HepG2 (cell line): Measurements from ENCODE around the gene C16orf89. TPM values are rescaled to one million over a fixed set of nuclear protein-coding genes. Genes with fewer than 3 reads are reported as not detected.
A peak's percentile ranks its signal among the peaks of the same experiment; 100 is the strongest.

ENCODE experiments used
- ATAC-seq: fragments of 200-7000 bp; cut with Tn5 transposase; 3 replicates; pipeline ENCODE4 v1.9.1; 2020; ENCODE audit warnings: mild to moderate bottlenecking, moderate library complexity
- Bru-seq: library from RNA; stranded (reverse); fragments of 400-500 nt; gene quantifications from one replicate; lab custom pipeline; 2021; lab: Mats Ljungman, UMichigan
- BruChase-seq, 2 experiments: library from RNA; stranded (reverse); fragments of 400-500 nt; gene quantifications; one replicate each; lab custom pipeline; 2021; lab: Mats Ljungman, UMichigan
- BruUV-seq: library from RNA; stranded (reverse); fragments of 400-500 nt; replicated peaks from 2 replicates; lab custom pipeline; 2021; lab: Mats Ljungman, UMichigan
- CTCF ChIA-PET: fragments of 300-600 bp; formaldehyde crosslinking; extraction: SDS; loops from one replicate; lab custom pipeline; 2021; ENCODE audit warnings: low total read pairs, inconsistent platforms, low intra/inter-chr PET ratio; lab: Yijun Ruan, JAX
- POLR2A ChIA-PET: fragments of 350-600 bp; sonication (Branson Sonifier 250); formaldehyde crosslinking; loops from one replicate; lab custom pipeline; 2020; ENCODE audit warnings: antibody characterized with exemption, inconsistent platforms; lab: Yijun Ruan, JAX
- DNase-seq: peaks from one replicate; pipeline ENCODE4 v3.0.0-alpha.2; 2015; ENCODE audit warnings: low spot score
- FAIRE-seq: peaks from 3 replicates; lab custom pipeline; 2011; peaks lifted over from hg19 to GRCh38; lab: Jason Lieb, UNC
- H2AFZ ChIP-seq: one replicate; pipeline ENCODE4 v1.6.1; 2011; ENCODE audit warnings: low read length, inconsistent platforms
- H3K27ac ChIP-seq: fragments of 300-600 bp; 3 replicates; pipeline ENCODE4 v1.8.0; 2011; ENCODE audit warnings: mixed run types, mild to moderate bottlenecking, mixed read lengths, low read length, inconsistent platforms; ENCODE audit not compliant: insufficient read depth; ENCODE audit errors: extremely low read length
- H3K27me3 ChIP-seq, 2 experiments: fragments of 200-600 bp in 1 of 2; 2 replicates in 1 of 2; 3 replicates in 1 of 2; pipeline versions ENCODE4 v1.6.0 to v1.8.0; 2011; ENCODE audit warnings: low read length in 2 of 2, mild to moderate bottlenecking in 2 of 2, moderate library complexity in 2 of 2, inconsistent platforms in 1 of 2; ENCODE audit not compliant: insufficient read depth in 2 of 2, control insufficient read depth in 1 of 2
- H3K36me3 ChIP-seq, 2 experiments: fragments of 200-600 bp in 1 of 2; replicated peaks in 1 of 2; 2 replicates in 1 of 2; 3 replicates in 1 of 2; pipeline versions ENCODE4 v1.5.1 to v1.8.0; 2011; ENCODE audit warnings: low read length in 2 of 2, inconsistent platforms in 1 of 2; ENCODE audit not compliant: insufficient read depth in 2 of 2, control insufficient read depth in 1 of 2
- H3K4me1 ChIP-seq: 2 replicates; pipeline ENCODE4 v1.5.1; 2012; ENCODE audit warnings: low read length, inconsistent platforms; ENCODE audit not compliant: insufficient read depth
- H3K4me2 ChIP-seq: 2 replicates; pipeline ENCODE4 v1.6.0; 2011; ENCODE audit warnings: low read depth, low read length, inconsistent platforms
- H3K4me3 ChIP-seq, 3 experiments: fragments of 200-600 bp in 1 of 3; sonication (generic), shearing (Covaris generic) in 1 of 3; replicated peaks in 1 of 3; 2 replicates each; pipeline ENCODE4 v1.5.1; 2011 to 2016; ENCODE audit warnings: low read length in 3 of 3, inconsistent platforms in 2 of 3, low read depth in 2 of 3, mild to moderate bottlenecking in 2 of 3, control low read depth in 1 of 3, mixed read lengths in 1 of 3; ENCODE audit not compliant: insufficient read depth in 1 of 3
- H3K79me2 ChIP-seq: one replicate; pipeline ENCODE4 v1.6.1; 2011; ENCODE audit warnings: low read length, inconsistent platforms; ENCODE audit not compliant: insufficient read depth
- H3K9ac ChIP-seq: 2 replicates; pipeline ENCODE4 v1.6.0; 2011; ENCODE audit warnings: mild to moderate bottlenecking, low read depth, low read length, inconsistent platforms; ENCODE audit not compliant: insufficient read depth
- H3K9me3 ChIP-seq: 2 replicates; pipeline ENCODE4 v1.5.1; 2012; ENCODE audit warnings: mild to moderate bottlenecking, low read length
- H4K20me1 ChIP-seq: 2 replicates; pipeline ENCODE4 v1.6.0; 2011; ENCODE audit warnings: inconsistent platforms, mild to moderate bottlenecking, low read length, moderate library complexity; ENCODE audit not compliant: insufficient read depth
- AGO1 ChIP-seq: fragments of 200-400 bp; formaldehyde crosslinking; IDR thresholded peaks from 2 replicates; pipeline ENCODE4 v1.6.1; 2017; ENCODE audit warnings: mild to moderate bottlenecking, low read depth, low read length, moderate library complexity; ENCODE audit not compliant: poor library complexity, severe bottlenecking
- AHR ChIP-seq: IDR thresholded peaks from 2 replicates; pipeline ENCODE4 v1.6.1; 2018; ENCODE audit warnings: missing genetic modification reagents, missing compliant biosample characterization
- ATF7-NPFF ChIP-seq: sonication (generic); formaldehyde crosslinking; IDR thresholded peaks from 2 replicates; pipeline ENCODE4 v1.8.1; 2023; ENCODE audit warnings: mild to moderate bottlenecking, low read depth, missing genetic modification reagents, moderate library complexity
- GABPB1 ChIP-seq: IDR thresholded peaks from 2 replicates; pipeline ENCODE4 v1.6.1; 2016; ENCODE audit warnings: mild to moderate bottlenecking, missing genetic modification reagents, moderate library complexity, missing compliant biosample characterization
- KDM2A ChIP-seq: sonication (generic); formaldehyde crosslinking; IDR thresholded peaks from 2 replicates; pipeline ENCODE4 v1.4.0; 2020; ENCODE audit warnings: low read depth, missing genetic modification reagents, borderline replicate concordance
- KDM5B ChIP-seq: sonication (generic); formaldehyde crosslinking; IDR thresholded peaks from 2 replicates; pipeline ENCODE4 v1.4.0; 2020; ENCODE audit warnings: missing genetic modification reagents, mild to moderate bottlenecking, borderline replicate concordance
- KLF13 ChIP-seq: sonication (generic); formaldehyde crosslinking; IDR thresholded peaks from 2 replicates; pipeline ENCODE4 v1.4.0; 2020; ENCODE audit warnings: mild to moderate bottlenecking, missing genetic modification reagents
- TAF1 ChIP-seq: sonication (generic); formaldehyde crosslinking; IDR thresholded peaks from 2 replicates; pipeline ENCODE4 v1.4.0; 2020; ENCODE audit warnings: missing genetic modification reagents
- TEAD3 ChIP-seq: optimal IDR thresholded peaks from 2 replicates; pipeline ENCODE3; 2016; ENCODE audit warnings: borderline replicate concordance
- ZNF768 ChIP-seq: sonication (generic); formaldehyde crosslinking; IDR thresholded peaks from 2 replicates; pipeline ENCODE4 v1.4.0; 2020; ENCODE audit warnings: missing genetic modification reagents
- WGBS: methylation state at CpG from one replicate; pipeline ENCODE4 v1.1.6; 2017; ENCODE audit warnings: low lambda C conversion rate; 5-methylcytosine and 5-hydroxymethylcytosine counted together
- in situ Hi-C: cut with HindIII; loops from 2 replicates; pipeline ENCODE4 v1.10.0; 2017; ENCODE audit warnings: low pct_unique_long_range_greater_than_20kb; ENCODE audit not compliant: extremely low pct_ligation_motif_present
- intact Hi-C: fragments of 100-400 bp; cut with micrococcal nuclease; formaldehyde crosslinking; loops from one replicate; pipeline ENCODE4 v1.10.0; 2022; ENCODE audit not compliant: unreplicated experiment
- long read RNA-seq, 2 experiments: library from RNA in 1 of 2; library from polyadenylated mRNA in 1 of 2; stranded (forward) in 1 of 2; unstranded in 1 of 2; transcript quantifications; one replicate each; pipeline ENCODE4 v2.0.0, GENCODE V29; 2019 to 2022
- polyA minus RNA-seq, 3 experiments: library from RNA; depleted of rRNA, polyadenylated mRNA; stranded (reverse); fragments of >200 nt; gene quantifications; 2 replicates each; pipeline ENCODE4 v1.2.3, GENCODE V29; 2011; ENCODE audit warnings: low replicate concordance in 1 of 3
- polyA plus RNA-seq, 8 experiments: library from polyadenylated mRNA; depleted of rRNA in 3 of 8; stranded (reverse) in 7 of 8; unstranded in 1 of 8; fragments of >200 nt; fragmentation: Illumina TruSeq in 4 of 8; extraction: Trizol in 4 of 8; gene quantifications; 2 replicates each; pipeline versions ENCODE4 v1.2.1 to v1.2.3, GENCODE V29; 2011 to 2016; ENCODE audit warnings: low read depth in 4 of 8, missing spikeins in 1 of 8, mixed read lengths in 1 of 8; ENCODE audit not compliant: insufficient read depth in 1 of 8
- total RNA-seq, 5 experiments: library from RNA; depleted of rRNA; stranded (reverse); fragments of >200 nt; fragmentation: Illumina TruSeq; extraction: Trizol; gene quantifications; 2 replicates each; pipeline ENCODE4 v1.2.3, GENCODE V29; 2016; ENCODE audit warnings: low read depth in 1 of 5
- TF ChIP-seq, protein P1 (sequence below): IDR thresholded peaks from 2 replicates; pipeline ENCODE4 v1.6.1; 2016; ENCODE audit warnings: low read depth
- TF ChIP-seq, protein P2 (sequence below): sonication (generic); formaldehyde crosslinking; conservative IDR thresholded peaks from 2 replicates; pipeline ENCODE4 v1.5.0; 2020; ENCODE audit warnings: missing genetic modification reagents
- TF ChIP-seq, protein P3 (sequence below): sonication (generic); formaldehyde crosslinking; IDR thresholded peaks from 2 replicates; pipeline ENCODE4 v1.5.1; 2020; ENCODE audit warnings: missing genetic modification reagents, mild to moderate bottlenecking, borderline replicate concordance

C16orf89 gene, protein sequence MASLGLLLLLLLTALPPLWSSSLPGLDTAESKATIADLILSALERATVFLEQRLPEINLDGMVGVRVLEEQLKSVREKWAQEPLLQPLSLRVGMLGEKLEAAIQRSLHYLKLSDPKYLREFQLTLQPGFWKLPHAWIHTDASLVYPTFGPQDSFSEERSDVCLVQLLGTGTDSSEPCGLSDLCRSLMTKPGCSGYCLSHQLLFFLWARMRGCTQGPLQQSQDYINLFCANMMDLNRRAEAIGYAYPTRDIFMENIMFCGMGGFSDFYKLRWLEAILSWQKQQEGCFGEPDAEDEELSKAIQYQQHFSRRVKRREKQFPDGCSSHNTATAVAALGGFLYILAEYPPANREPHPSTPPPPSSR
- 0.97 and 1.9 TPM in 2 replicates for total RNA-seq (2016; rRNA removed; fragmentation: Illumina TruSeq; extraction: Trizol)
- 0.61 and 0.79 TPM in 2 replicates for total RNA-seq (2016; cell fraction: cytosol; rRNA removed; fragmentation: Illumina TruSeq; extraction: Trizol; ENCODE audit: low read depth)
- 0.45 and 1.1 TPM in 2 replicates for total RNA-seq (2016; cell fraction: insoluble cytoplasmic fraction; rRNA removed; fragmentation: Illumina TruSeq; extraction: Trizol)
- 0.76 and 1.0 TPM in 2 replicates for total RNA-seq (2016; cell fraction: membrane; rRNA removed; fragmentation: Illumina TruSeq; extraction: Trizol)
- 0.72 and 0.78 TPM in 2 replicates for total RNA-seq (2016; cell fraction: nucleus; rRNA removed; fragmentation: Illumina TruSeq; extraction: Trizol)
- polyA plus RNA-seq (2011; rRNA removed), result 2.8 and 3.4 TPM in 2 replicates
- polyA plus RNA-seq (2011; cell fraction: cytosol; rRNA removed), result 2.8 TPM in 2 replicates
- 1.3 and 1.4 TPM in 2 replicates for polyA plus RNA-seq (2011; cell fraction: nucleus; rRNA removed)
- 1.7 and 2.7 TPM in 2 replicates for polyA plus RNA-seq (2012)
- 0.58 and 0.68 TPM in 2 replicates for polyA plus RNA-seq (2016; cell fraction: cytosol; fragmentation: Illumina TruSeq; extraction: Trizol; ENCODE audit: low read depth)
- 0.85 and 1.2 TPM in 2 replicates for polyA plus RNA-seq (2016; cell fraction: insoluble cytoplasmic fraction; fragmentation: Illumina TruSeq; extraction: Trizol; ENCODE audit: low read depth)
- 0.71 and 0.81 TPM in 2 replicates for polyA plus RNA-seq (2016; cell fraction: membrane; fragmentation: Illumina TruSeq; extraction: Trizol; ENCODE audit: low read depth)
- 1.4 and 2.1 TPM in 2 replicates for polyA plus RNA-seq (2016; cell fraction: nucleus; fragmentation: Illumina TruSeq; extraction: Trizol; ENCODE audit: insufficient read depth, low read depth)
- polyA minus RNA-seq (2011; rRNA and poly(A)+ RNA removed; ENCODE audit: low replicate concordance), result 1.0 TPM in 1 of 2 replicates, not detected in the other
- 0.89 and 1.1 TPM in 2 replicates for polyA minus RNA-seq (2011; cell fraction: cytosol; rRNA and poly(A)+ RNA removed)
- polyA minus RNA-seq (2011; cell fraction: nucleus; rRNA and poly(A)+ RNA removed), result 0.50 and 0.90 TPM in 2 replicates
- percentile 15 among the genes with signal in this experiment for Bru-seq, nascent RNA
- percentile 10 among the genes with signal in this experiment for BruChase-seq, experiment 1, labeled RNA remaining after a 6-hour chase
- percentile 10 among the genes with signal in this experiment for BruChase-seq, experiment 2, labeled RNA remaining after a 2-hour chase
- long read RNA-seq, experiment 1, partial matches to known transcripts, result 0 of 1 reads
- long read RNA-seq, experiment 1, other reads (novel, unspliced or antisense), result 0 of 1 reads
- long read RNA-seq, experiment 2, partial matches to known transcripts, result 0 of 2 reads
- long read RNA-seq, experiment 2, other reads (novel, unspliced or antisense), result 1 of 2 reads

DNA sequence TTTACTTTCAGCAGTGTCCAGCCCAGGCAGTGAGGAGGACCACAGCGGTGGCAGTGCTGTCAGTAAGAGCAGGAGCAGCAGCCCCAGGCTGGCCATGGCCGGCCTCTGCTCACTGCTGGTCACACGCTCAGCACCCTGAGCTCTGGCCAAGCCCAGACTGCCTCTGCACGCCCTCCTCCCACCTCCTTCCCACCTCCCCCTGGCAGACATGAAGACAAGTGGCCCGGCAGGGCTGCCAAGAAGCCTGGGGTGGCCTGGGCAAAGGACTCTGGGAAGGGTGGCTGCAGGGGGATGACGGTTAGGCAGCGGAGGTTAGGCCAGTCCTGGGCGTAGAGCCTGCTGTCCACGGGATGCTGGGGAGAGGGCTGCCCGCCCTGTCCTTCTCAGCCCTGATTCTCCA, at the start of gene C16orf89:
Gene C16orf89, minus strand, starts transcription at position 144 of the 400 bp plus-strand sequence. Its CDS starts 48 bp downstream, at position 96.
- FAIRE-seq, result no peak
- Histone ChIP-seq H4K20me1 (no peaks in the 10 kb centered on the region), H3K4me1 (peaks cover 21% of the 10 kb centered on the region), H3K9ac (peak within 1 kb of the TSS; percentile 39), H3K27me3 (peaks cover 0 to 21% of the 10 kb centered on the region in 2 experiments; a peak in 2 of 5 replicates), H2AFZ (peak within 1 kb of the TSS; percentile 18), H3K79me2 (no peaks in the 10 kb centered on the region), H3K9me3 (no peaks in the 10 kb centered on the region), H3K4me2 (peak within 1 kb of the TSS; percentile 76), H3K27ac (no peak within 1 kb of the TSS), H3K36me3 (no peaks in the 10 kb centered on the region), H3K4me3 (peak within 1 kb of the TSS in 2 of 3 experiments; percentile 7 to 63; a peak in 2 of 6 replicates)
- in situ Hi-C loops (no loop called here), intact Hi-C loops (no loop called here)
- 20% methylated on average over 10 of the region's 10 CpGs for WGBS
- peak; percentile 87 for ATAC-seq
- CTCF ChIA-PET, result no interaction called here
- no TSS peak for BruUV-seq
- POLR2A ChIA-PET, result interaction anchor here (0.6 to 1.1 kb wide), 2 partner anchors 14 to 32 kb away, joined by 3 to 4 read pairs; partner anchors contain the start of gene NAGPA
- no peak for DNase-seq
- TF ChIP-seq AGO1, result peak; percentile 54
- 0 out of 2 replicates have a peak, but pooled peaks have one; percentile 43 for TF ChIP-seq AHR (CRISPR knock-in tag)
- TF ChIP-seq, protein P1, sequence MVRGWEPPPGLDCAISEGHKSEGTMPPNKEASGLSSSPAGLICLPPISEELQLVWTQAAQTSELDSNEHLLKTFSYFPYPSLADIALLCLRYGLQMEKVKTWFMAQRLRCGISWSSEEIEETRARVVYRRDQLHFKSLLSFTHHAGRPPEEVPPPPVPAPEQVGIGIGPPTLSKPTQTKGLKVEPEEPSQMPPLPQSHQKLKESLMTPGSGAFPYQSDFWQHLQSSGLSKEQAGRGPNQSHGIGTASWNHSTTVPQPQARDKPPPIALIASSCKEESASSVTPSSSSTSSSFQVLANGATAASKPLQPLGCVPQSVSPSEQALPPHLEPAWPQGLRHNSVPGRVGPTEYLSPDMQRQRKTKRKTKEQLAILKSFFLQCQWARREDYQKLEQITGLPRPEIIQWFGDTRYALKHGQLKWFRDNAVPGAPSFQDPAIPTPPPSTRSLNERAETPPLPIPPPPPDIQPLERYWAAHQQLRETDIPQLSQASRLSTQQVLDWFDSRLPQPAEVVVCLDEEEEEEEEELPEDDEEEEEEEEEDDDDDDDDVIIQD (CRISPR knock-in tag), result no peak
- 0 out of 2 replicates have a peak, but pooled peaks have one; percentile 10 for TF ChIP-seq KDM2A
- peak; percentile 62; the same call in 1 of the 2 replicates for TF ChIP-seq ZNF768 (CRISPR knock-in tag)
- TF ChIP-seq, protein P2, sequence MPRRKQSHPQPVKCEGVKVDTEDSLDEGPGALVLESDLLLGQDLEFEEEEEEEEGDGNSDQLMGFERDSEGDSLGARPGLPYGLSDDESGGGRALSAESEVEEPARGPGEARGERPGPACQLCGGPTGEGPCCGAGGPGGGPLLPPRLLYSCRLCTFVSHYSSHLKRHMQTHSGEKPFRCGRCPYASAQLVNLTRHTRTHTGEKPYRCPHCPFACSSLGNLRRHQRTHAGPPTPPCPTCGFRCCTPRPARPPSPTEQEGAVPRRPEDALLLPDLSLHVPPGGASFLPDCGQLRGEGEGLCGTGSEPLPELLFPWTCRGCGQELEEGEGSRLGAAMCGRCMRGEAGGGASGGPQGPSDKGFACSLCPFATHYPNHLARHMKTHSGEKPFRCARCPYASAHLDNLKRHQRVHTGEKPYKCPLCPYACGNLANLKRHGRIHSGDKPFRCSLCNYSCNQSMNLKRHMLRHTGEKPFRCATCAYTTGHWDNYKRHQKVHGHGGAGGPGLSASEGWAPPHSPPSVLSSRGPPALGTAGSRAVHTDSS (CRISPR knock-in tag), result 0 out of 2 replicates have a peak, but pooled peaks have one; percentile 37
- no peak for TF ChIP-seq ATF7-NPFF (CRISPR knock-in tag)
- TF ChIP-seq TEAD3 (CRISPR knock-in tag), result peak; percentile 8
- TF ChIP-seq TAF1, result 0 out of 2 replicates have a peak, but pooled peaks have one; percentile 12
- TF ChIP-seq, protein P3, sequence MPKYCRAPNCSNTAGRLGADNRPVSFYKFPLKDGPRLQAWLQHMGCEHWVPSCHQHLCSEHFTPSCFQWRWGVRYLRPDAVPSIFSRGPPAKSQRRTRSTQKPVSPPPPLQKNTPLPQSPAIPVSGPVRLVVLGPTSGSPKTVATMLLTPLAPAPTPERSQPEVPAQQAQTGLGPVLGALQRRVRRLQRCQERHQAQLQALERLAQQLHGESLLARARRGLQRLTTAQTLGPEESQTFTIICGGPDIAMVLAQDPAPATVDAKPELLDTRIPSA (CRISPR knock-in tag), result no peak
- 0 out of 2 replicates have a peak, but pooled peaks have one; percentile 72 for TF ChIP-seq KLF13 (CRISPR knock-in tag)
- TF ChIP-seq KDM5B, result no peak
- peak; percentile 46; the same call in 1 of the 2 replicates for TF ChIP-seq GABPB1 (CRISPR knock-in tag)
